Stimulated activated CD4-positive, alpha-beta T cell treated with anti-CD3 and anti-CD28 coated beads, Interleukin-2, amount 100 ng/mL, for 24 hours (primary cell): ENCODE data around the gene FAAP20.

Experiments used
- DNase-seq, 2 donors: peaks; one replicate each; pipeline ENCODE4 v3.0.0-alpha.2; 2020

The FAAP20 gene

GRCh38 chr1:2176615-2177014 is 18.0 kb downstream of the FAAP20 start:
- DNase-seq: no peak

GRCh38 chr1:2175681-2176454 is 18.7 kb downstream of the FAAP20 start:
- no peak for DNase-seq

GRCh38 chr1:2175055-2175414 is 19.5 kb downstream of the FAAP20 start:
- DNase-seq: no peak

- peak; percentile 47 to 55 for DNase-seq
Observed at GRCh38 chr1:2174348-2175054, 20.1 kb downstream of the FAAP20 start.

DNA sequence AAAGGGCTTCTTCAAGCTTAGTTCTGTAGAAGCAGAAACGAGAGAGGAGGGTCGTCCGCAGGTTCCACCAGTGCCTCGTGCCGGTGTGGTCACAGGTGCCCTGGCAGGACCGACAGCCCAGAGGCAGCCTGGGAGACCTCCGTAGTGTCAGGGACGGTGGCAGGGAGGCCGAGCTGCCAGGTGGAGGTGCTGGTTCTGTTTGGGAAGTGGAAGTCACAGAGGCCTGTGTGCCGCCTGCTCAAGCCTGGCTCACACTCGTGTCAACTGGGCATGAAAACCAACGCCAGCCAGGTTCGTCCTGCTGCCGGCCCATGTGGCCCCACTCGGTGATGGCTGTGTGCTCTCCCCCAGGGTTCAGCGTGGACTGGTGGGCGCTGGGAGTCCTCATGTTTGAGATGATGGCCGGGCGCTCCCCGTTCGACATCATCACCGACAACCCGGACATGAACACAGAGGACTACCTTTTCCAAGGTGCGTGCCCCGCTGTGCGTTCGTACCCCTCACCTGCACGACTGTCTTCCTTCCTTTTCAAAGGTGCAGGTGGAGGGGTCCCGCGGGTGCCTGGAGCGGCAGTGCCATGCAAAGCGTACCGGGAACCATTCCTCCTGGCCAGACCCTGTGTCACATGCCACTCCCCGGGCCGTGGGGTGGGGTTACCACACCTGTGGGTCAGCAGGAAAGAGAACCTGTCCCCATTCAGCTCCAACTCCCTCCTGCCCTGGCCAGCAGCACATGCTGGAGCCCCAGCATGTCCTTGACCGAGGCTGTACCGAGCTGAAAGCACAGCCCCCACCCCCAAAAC is 20.8 kb downstream of the FAAP20 start:
- DNase-seq: no peak

DNA sequence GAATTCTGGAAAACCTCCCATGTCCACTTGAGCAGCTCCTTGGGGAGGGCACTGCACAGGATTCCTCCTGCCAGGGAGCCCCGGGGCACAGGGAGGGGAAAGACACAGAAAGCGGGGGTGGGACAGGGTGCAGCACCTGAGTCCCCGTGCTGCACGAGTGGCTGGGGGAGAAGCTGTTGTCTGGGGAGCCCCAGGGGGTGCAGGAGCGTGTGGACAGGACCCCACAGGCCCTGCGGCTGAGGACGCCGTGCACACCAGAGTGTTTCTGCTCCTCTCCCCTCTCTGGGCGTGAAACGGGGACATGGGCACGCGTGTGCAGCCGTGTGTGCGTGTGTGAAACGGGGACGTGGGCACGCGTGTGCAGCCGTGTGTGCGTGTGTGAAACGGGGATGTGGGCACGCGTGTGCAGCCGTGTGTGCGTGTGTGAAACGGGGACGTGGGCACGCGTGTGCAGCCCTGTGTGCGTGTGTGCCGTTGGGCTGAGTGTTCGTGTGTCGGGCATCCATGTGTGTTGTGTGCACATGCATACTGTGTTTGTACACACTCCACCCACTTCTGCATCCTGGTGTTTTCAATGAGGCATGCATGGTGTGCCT is 21.9 kb downstream of the FAAP20 start:
- no peak for DNase-seq

DNA sequence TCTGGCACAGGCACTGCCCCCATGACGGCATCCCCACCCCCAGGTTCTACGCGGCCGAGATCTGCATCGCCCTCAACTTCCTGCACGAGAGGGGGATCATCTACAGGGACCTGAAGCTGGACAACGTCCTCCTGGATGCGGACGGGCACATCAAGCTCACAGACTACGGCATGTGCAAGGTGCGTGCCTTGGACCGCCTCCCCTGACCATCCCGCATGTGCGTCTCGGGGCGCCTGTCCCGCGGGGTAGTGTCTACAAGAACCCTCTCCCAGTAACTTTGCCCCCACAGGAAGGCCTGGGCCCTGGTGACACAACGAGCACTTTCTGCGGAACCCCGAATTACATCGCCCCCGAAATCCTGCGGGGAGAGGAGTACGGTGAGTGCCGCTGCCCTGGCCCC is 22.6 kb downstream of the FAAP20 start:
- no peak for DNase-seq

DNA sequence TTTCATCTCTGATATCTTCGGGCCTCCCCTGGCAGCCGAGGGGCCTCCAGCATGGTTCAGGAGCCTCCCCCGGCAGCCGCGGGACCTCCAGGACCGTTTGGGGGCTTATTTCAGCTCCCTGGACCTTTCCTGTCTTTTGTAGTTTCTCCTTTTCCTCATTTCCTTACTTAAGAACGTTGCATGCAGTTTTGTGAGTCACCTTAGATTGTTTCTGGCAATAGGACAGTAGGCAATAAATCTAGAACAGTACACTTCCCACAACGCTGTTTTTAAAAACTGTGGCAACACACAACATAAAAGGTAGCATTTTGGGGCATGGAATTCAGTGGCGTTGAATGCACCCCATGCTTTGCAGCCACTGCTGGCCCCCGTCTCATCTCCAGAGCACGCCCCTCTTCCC is 24.4 kb downstream of the FAAP20 start:
- no peak for DNase-seq

GRCh38 chr1:2169200-2169836 is 25.3 kb downstream of the FAAP20 start:
- DNase-seq: no peak

DNA sequence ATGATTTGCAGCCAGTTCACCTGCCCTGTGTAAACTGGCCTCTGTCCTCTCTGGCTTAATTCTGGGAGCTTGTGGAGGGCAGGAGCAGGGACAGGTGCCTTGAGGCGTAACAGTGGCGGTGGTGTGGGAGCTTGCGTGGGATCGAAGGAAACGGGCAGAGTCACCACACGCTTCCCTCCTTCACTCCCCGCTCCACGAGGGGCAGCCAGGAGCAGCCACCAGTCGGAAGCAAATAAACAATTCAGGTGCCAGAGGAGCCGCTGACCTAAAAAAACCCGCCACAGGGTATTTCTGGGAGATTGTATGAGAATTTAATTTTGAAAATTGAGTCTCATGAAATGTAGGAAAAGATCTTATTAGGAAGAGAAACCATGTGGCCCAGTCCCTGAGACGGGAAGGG is 26.0 kb downstream of the FAAP20 start:
- DNase-seq: no peak

DNA sequence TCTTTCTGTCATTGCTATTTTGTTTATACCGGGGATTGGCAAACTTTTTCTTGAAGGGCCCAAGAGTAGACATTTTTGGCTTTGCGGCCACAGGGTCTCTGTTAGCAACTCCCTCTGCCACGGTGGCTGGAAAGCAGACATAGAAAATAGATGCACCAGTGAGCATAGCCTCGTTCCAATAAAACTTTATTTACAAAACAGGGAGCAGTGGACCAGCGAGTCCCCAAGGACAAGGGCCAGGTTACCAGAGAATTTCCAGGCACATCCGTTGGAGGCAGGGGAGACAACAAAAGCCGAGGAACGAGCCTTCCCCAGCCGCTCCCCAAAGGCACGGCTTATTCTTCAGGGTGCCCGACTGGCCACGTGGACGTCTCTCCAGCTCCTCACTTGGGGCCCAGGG is 26.5 kb downstream of the FAAP20 start:
- no peak for DNase-seq

GRCh38 chr1:2166695-2167094 is 27.9 kb downstream of the FAAP20 start:
- DNase-seq: no peak

GRCh38 chr1:2166254-2166653 is 28.3 kb downstream of the FAAP20 start:
- DNase-seq: no peak

- DNase-seq: no peak
Observed at GRCh38 chr1:2165646-2166045, 28.9 kb downstream of the FAAP20 start.

- no peak for DNase-seq
Observed at GRCh38 chr1:2163205-2163604, 31.4 kb downstream of the FAAP20 start.

- no peak for DNase-seq
Observed at GRCh38 chr1:2160451-2161300, 33.9 kb downstream of the FAAP20 start.

GRCh38 chr1:2159124-2159523 is 35.4 kb downstream of the FAAP20 start:
- DNase-seq: no peak

DNA sequence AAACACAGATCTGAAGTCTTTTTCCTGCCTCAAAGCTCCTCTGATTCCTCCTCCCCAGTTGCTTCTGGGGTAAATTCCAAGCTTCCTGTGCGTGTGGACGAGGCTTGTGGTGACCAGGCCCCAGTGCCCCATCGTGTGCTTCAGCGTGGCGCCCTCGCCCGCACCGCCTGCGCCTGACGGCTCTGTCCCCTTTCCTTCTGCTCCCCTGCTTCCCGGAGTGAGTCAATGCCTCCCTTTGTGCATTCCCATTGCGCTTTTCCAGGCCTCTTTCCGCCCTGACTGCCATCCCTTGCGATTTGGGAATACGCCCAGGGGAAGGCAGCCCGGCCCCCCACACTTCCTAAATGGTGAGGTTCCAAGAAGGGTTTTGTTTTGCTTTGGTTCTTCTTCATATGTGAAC is 36.3 kb downstream of the FAAP20 start:
- DNase-seq: no peak

GRCh38 chr1:2157856-2158255 is 36.7 kb downstream of the FAAP20 start:
- DNase-seq: no peak

DNA sequence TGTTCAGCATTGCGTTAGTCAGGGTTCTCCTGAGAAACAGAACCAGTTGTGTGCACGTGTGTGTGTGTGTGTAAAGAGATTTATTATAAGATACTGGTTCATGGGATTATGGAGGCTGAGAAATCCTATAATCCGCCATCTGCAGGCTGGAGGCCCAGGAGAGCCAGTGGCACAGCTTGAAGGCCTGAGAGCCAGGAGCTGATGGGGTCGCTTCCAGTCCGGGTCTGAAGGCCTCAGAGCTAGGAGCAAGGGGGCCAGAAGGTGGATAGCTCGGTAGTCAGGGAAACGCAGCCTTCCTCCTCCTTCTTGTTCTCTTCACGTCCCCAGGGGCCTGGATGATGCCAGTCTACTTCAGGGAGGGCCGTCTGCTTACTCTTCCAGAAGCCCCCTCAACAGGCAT is 37.7 kb downstream of the FAAP20 start:
- DNase-seq: no peak

GRCh38 chr1:2155788-2156187 is 38.8 kb downstream of the FAAP20 start:
- no peak for DNase-seq

GRCh38 chr1:2155147-2155598 is 39.4 kb downstream of the FAAP20 start:
- no peak for DNase-seq
